ENCODE data around the gene CNTFR.

- TF ChIP-seq SIN3A (conservative IDR thresholded peaks at IDR 0.05 in 1 of 2, IDR thresholded peaks at IDR 0.05 in 1 of 2; ENCODE audit: low read depth in 1 of 2, low read length in 2 of 2) (no peak), YY1 (IDR thresholded peaks at IDR 0.05; ENCODE audit: low read depth, low read length) (no peak), NRF1 (IDR thresholded peaks at IDR 0.05; ENCODE audit: low read depth, low read length) (no peak), CTCF (IDR thresholded peaks at IDR 0.05; ENCODE audit: control extremely low read depth in 1 of 3, insufficient read depth in 1 of 3, low read depth in 1 of 3, low read length in 3 of 3) (no peak), ATF3 (IDR thresholded peaks at IDR 0.05; ENCODE audit: insufficient read depth, low read depth, low read length) (no peak)
Observed at GRCh38 chr9:34570376-34570775, 19.1 kb downstream of the CNTFR start.

Data from H1 (cell line).